DMS153 treated with DMSO at 0.1 percent for 48 hours (cell line): ENCODE measurements around the gene NPPA.

Source experiments
- DNase-seq: peaks from one replicate; lab custom pipeline; 2025; ENCODE audit not compliant: unreplicated experiment; lab: John Stamatoyannopoulos, UW

Gene NPPA

DNA sequence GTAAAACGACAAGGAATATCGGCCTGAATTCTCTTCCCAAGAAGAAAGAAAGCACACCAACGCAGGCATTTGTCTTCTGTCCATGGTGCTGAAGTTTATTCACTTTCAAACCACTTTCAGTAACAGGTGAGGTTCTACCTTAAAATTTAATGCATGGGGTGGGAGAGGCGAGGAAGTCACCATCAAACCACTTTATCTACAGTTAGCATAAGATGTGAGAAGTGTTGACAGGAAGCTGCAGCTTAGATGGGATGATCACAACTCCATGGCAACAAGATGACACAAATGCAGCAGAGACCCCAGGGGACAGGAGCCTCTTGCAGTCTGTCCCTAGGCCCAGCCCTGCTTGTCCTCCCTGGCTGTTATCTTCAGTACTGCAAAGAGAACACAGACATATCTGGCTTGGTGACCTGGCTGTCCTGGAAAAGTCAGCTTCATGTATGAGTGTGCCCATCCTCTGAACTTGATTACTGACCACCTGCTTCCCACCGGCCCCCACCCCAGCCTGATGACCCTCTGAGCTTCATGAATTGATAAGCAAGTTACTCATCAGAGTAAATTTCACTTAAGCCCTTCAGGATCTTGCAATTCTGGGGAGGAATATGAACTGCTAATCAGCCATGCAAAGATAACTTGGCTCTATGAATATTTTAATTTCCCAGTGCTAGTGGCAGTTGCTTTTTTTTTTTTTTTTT is 1.8 kb downstream of the NPPA start:
- DNase-seq: no peak

- peak; percentile 74 for DNase-seq
Measured at GRCh38 chr1:11842154-11843041, 5.2 kb downstream of the NPPA start.

- DNase-seq: no peak
Measured at GRCh38 chr1:11841245-11842153, 6.1 kb downstream of the NPPA start.

- DNase-seq: no peak
Measured at GRCh38 chr1:11839727-11840705, 7.6 kb downstream of the NPPA start.

DNA sequence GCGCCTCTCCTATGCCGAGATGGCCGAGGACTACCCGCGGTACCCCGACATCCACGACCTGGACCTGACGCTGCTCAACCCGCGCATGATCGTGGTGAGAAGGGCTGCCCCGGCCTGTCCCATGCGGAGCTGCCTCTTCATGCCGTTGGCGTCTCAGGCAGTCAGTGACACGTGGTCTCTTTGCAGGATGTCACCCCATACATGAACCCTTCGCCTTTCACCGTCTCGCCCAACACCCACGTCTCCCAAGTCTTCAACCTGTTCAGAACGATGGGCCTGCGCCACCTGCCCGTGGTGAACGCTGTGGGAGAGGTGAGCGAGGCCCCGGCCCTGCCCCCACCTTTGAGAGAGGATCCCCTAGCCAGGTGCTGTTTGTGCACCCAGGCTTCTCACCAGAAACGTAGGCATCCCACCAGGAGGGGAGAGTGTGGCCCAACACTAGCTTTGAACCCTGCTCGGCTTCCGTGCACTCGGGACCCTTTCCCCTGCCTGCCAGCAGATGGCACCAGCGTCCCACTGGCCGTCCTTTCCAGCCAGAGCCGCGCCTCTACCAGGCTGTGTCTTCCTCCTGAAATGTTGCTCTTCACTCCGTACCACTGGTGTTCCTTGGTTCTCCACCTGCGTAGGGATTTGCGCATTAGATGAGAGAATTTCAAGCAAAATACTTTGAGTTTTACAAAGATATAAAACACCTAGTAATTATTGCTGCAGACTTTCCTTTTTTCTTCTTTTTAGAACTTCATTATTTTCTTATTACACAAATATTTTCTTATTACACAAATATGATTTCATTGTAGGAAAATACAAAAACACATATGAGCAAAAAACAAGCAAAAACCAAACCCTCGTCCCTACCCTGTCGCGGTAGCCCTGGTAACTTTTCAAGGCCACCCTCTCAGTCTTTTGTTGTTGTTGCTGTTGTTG is 9.0 kb downstream of the NPPA start:
- peak; percentile 84 for DNase-seq

DNA sequence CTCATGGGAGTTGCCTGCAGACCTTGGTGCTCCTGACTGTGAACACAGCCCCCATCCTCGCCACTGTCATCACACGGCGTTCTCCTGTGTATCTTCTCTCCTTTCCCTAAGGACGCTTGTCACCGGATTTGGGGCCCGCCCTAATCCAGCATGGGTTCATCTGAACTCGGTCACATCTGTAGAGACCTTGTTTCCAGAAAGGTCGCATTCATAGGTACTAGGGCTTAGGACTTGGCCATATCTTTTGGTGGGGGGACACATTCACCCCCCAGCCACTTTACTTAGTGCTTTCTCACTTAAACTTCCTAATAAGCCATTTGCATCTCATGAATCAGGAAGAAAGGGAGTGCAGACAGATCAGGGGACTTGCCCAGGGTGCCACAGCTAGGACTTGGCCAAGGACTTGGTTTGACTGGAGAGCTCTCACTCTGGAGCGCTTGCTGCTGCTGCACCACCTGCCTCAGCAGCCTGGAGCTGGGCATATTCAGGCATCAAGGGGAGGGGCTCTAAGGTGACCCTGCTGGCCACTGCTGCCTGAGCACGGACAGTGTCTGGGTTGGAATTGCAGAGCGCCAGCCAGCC is 9.7 kb downstream of the NPPA start:
- no peak for DNase-seq

DNA sequence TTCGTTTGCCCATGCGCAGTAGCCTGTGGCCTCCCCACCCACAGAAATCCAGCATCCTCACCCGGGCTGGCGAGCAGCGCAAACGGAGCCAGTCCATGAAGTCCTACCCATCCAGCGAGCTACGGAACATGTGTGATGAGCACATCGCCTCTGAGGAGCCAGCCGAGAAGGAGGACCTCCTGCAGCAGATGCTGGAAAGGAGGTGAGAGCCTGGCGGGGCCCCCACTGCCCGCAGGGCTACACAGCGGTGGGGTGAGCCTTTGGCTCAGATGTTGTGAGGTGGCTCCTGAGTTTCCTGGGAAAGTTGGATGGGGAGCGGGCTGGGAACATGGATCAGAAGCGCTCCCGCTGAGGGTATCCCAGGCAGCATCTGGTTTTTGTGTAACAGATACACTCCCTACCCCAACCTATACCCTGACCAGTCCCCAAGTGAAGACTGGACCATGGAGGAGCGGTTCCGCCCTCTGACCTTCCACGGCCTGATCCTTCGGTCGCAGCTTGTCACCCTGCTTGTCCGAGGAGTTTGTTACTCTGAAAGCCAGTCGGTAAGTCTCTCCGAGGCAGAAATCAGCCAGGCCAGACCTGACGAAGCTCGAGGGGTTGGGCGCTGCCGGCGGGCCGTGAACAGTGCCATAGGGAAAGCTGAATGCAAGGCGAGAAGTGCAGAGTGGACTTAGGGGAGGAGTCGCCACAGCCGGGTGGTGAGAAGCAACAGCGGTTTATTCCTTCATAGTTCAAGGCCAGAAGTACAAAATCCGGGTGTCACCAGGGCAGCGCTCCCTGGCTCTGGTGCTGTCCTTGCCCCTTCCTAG is 10.4 kb downstream of the NPPA start:
- DNase-seq: no peak

DNA sequence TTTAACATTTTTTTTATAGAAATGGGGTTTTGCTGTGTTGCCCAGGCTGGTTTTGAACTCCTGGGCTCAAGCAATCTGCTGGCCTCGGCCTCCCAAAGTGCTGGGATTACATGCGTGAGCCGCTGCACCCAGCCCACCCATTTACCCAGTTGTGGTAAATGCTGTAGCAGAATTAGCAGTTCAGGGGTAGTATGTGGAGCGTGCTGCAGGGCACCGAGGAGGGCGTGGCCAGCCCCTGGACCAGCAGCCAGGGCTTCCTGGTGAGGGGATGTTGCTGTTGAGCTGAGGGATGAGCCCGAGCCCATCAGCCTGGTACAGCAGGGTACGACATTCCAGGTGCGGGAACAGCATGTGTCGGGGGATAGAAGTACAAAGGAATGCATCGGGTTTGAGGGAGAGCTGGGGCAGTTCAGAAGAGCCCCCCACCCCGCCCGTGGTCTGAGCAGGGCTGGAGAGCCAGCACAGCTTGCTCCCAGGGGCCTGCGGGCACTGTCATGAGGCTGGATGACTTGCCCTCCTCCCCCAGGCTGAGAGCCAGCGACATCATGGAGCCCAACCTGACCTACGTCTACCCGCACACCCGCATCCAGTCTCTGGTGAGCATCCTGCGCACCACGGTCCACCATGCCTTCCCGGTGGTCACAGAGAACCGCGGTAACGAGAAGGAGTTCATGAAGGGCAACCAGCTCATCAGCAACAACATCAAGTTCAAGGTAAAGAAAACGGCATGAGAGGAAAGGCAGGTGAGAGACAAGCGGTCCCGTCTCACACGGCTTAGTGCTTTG is 11.9 kb downstream of the NPPA start:
- DNase-seq: no peak

- DNase-seq: no peak
Measured at GRCh38 chr1:11833900-11834299, 13.7 kb downstream of the NPPA start.

GRCh38 chr1:11833497-11833896 is 14.1 kb downstream of the NPPA start:
- DNase-seq: no peak

DNA sequence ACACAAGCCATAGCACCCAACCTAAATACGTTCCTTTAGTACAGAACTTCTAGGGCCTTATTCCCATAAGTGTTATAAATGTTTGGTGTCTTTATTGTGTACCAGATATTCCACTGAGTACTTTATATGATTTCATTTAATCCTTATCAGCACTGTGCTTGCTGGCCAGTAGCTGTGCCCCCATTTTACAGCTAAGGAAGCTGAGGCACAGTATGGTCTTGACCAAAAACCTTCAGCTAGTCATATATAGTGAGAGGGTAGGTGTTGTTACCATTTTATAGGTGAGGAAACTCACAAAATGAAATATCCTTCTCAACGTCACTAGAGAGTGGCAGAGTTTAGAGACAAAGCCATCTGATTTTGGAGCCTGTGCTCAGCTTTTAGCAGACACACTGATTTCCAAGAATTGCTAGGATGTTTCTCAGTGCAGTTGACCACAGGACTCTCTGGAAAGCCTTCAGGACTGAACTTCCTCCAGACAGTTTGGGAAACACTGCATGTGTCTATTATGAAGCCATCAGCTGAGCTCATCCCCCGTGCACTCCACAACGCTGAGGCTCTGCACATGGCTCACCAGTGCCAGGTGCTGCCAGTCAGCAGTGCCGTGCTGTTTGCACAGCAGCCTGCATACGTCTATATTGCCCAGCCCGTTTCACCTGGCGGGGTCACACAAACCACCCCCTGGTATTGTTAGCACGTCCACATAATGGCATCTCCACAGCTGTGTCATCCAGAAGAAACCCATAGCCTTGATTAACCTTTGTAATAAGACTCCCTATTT is 15.4 kb downstream of the NPPA start:
- no peak for DNase-seq

DNA sequence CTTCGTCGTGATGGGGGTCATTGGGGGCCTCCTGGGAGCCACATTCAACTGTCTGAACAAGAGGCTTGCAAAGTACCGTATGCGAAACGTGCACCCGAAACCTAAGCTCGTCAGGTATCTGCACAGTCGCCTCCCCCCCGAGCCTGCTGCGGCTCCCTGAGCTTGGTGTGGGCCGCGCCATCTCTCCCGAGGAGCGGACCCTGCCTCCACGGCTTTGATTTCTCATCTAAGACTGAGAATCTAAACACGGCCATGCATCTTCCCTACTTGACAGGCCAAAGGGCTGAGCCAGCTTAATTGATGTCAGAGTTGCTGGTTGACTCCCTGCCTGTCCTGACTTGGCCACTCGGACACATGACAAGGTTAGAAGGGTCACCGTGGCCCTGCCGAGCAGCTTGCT is 19.1 kb downstream of the NPPA start:
- no peak for DNase-seq

DNA sequence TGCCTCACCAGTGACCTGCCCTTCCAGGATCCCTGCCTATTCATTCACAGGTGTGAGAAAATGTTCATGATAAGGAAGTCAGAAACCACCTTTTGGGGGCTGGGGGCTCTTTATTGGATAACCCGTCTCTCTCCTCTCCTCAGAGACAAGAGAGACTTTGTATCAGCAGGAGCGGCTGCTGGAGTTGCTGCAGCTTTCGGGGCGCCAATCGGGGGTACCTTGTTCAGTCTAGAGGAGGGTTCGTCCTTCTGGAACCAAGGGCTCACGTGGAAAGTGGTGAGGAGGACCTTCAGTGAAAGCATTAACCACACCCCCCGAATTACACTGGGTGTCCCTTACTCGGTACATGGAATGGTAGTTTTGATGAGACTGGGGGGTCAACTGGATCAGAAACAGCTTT is 20.6 kb downstream of the NPPA start:
- DNase-seq: no peak

GRCh38 chr1:11825131-11825530 is 22.5 kb downstream of the NPPA start:
- DNase-seq: no peak

DNA sequence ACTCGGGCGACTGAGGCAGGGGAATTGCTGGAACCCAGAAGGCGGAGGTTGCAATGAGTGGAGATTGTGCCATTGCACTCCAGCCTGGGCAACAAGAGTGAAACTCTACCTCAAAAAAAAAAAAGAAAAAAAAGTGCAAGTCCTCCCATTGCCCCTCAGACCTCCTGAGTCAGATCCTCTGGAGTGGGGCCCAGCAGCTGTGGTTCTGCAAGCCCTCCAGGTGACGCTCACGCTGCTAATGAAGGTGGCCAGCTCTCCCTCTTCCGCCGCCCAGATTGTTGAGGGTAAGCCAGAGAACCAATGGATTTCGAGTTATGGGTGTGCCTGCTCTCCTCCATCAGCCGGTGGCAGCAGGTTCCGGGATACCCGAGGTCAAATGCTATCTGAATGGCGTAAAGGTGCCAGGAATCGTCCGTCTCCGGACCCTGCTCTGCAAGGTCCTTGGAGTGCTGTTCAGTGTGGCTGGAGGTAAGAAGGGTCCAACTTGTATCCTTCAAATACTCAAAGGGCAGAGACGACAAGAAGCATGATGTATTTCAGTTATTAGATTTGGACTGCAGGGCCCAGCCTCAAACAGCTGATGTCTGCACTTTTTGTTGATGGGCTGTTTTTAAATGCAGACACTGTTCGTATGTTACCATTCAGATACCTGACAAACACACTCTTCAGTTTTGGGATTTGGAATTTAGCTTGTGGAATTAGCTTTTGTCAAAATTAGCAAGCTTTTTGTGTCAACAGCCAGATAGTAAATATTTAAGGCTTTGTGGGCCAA is 24.0 kb downstream of the NPPA start:
- no peak for DNase-seq

DNA sequence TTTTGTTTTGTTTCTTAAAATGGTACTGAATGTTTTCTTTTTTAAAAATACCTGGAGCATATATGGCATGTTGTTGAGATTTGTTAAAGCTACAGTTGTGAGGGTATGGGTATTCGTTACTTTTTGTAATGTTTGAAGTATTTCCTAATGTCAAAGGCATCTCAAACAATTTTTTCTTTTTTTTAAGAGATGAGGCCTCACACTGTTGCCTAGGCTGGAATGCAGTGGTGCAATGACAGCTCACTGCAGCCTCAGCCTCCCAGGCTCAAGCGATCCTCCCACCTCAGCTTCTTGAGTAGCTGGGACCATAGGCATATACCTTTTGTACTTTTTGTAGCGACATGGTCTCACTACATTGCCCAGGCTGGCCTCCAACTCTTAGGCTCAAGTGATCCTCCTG is 25.5 kb downstream of the NPPA start:
- DNase-seq: no peak
